Cortex of kidney (tissue), 1 donor: ENCODE data around the gene MARCKS.
"Not testable (repeated sequence)": the region's sequence is repeated elsewhere in the genome, so short reads cannot be mapped to it uniquely, and the experiment has no call there.

Source experiments
- DNase-seq: peaks from one replicate; lab custom pipeline; 2025; lab: John Stamatoyannopoulos, UW

Gene MARCKS

GRCh38 chr6:113886512-113886911, 29.4 kb downstream of the MARCKS start:
- no peak for DNase-seq

GRCh38 chr6:113888493-113888892, 31.3 kb downstream of the MARCKS start:
- no peak for DNase-seq

- no peak for DNase-seq
Measured at GRCh38 chr6:113888956-113889630, 31.9 kb downstream of the MARCKS start.

GRCh38 chr6:113893451-113893850, 36.3 kb downstream of the MARCKS start:
- no peak for DNase-seq

GRCh38 chr6:113893866-113894265, 36.7 kb downstream of the MARCKS start:
- no peak for DNase-seq

- no peak for DNase-seq
Measured at GRCh38 chr6:113894712-113895674, 37.8 kb downstream of the MARCKS start.

- no peak for DNase-seq
Measured at GRCh38 chr6:113901482-113901881, 44.3 kb downstream of the MARCKS start.

GRCh38 chr6:113903666-113904330, 46.7 kb downstream of the MARCKS start:
- DNase-seq = no peak

- DNase-seq = no peak
Measured at GRCh38 chr6:113907102-113907815, 50.1 kb downstream of the MARCKS start.

GRCh38 chr6:113908801-113909200, 51.7 kb downstream of the MARCKS start:
- DNase-seq = no peak

- DNase-seq = no peak
Measured at GRCh38 chr6:113909224-113909856, 52.2 kb downstream of the MARCKS start.

- not testable (repeated sequence) for DNase-seq
Measured at GRCh38 chr6:113910285-113910684, 53.1 kb downstream of the MARCKS start.
